Measurements from ENCODE around the gene BNIPL.

The BNIPL gene

DNA sequence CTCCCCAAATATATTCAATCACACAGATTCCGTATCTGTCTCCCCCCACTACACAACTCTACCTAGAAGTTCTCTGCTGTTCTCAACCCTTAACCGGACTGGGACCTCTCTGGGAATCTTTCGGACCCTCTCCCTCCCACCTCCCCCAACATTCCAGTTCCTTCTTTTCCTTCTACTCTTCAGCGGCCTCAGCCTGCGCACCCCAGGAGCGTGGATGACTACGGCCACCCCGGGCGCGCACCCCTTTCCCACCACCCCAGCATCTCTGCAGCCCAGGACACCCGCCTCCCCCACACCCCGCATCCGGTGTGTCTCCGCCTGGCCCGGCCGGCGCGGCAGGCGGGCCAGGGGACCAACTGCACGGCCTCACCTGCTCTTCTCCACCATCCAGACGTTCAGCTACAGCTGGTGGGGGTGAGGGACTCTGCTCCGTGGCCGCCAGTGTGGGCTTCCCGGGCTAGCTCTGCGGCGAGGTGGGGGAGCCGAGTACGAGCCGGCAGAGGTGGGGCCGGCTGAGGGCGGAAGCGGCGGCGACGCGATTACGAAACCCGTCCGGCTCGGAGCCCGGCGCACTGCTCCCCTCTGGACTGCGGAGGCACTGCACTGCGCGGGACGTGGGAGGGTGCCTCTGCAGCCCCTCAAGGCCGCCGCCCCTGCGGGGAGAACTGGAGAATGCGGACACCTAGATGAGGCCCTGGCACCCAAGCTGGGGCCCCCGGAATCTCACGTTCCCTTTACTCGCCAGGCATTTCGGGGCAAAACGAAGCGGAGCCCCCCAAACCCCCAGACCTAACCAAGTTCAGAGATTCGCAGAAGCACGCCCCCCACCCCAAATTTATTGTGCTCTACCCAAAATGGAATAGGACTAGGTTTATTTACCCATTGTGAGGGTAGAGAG lies 23.0 kb downstream of the BNIPL start, which contains the start of gene CDC42SE1:
Gene CDC42SE1 (minus strand): TSS at position 514 of the 898 bp plus-strand sequence. CDS start 3,892 bp downstream, outside the sequence.
- H3K4me3 ChIP-seq (ENCODE audit: severe bottlenecking), result peak within 1 kb of the TSS; percentile 68
- H3K27ac ChIP-seq (ENCODE audit: poor library complexity, severe bottlenecking), result peak within 1 kb of the TSS; percentile 90
- peaks cover 42% of the 10 kb centered on the region for H3K4me1 ChIP-seq (ENCODE audit: insufficient read depth, poor library complexity, severe bottlenecking)
- peak; percentile 69 for DNase-seq (ENCODE audit: low spot score)
- H3K27me3 ChIP-seq (ENCODE audit: insufficient read depth, poor library complexity, severe bottlenecking), result no peaks in the 10 kb centered on the region
- TF ChIP-seq, protein P1, sequence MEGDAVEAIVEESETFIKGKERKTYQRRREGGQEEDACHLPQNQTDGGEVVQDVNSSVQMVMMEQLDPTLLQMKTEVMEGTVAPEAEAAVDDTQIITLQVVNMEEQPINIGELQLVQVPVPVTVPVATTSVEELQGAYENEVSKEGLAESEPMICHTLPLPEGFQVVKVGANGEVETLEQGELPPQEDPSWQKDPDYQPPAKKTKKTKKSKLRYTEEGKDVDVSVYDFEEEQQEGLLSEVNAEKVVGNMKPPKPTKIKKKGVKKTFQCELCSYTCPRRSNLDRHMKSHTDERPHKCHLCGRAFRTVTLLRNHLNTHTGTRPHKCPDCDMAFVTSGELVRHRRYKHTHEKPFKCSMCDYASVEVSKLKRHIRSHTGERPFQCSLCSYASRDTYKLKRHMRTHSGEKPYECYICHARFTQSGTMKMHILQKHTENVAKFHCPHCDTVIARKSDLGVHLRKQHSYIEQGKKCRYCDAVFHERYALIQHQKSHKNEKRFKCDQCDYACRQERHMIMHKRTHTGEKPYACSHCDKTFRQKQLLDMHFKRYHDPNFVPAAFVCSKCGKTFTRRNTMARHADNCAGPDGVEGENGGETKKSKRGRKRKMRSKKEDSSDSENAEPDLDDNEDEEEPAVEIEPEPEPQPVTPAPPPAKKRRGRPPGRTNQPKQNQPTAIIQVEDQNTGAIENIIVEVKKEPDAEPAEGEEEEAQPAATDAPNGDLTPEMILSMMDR (IDR thresholded peaks at IDR 0.05; ENCODE audit: poor library complexity, severe bottlenecking), result peak; percentile 83
- ATAC-seq (ENCODE audit: low read depth), result peak; percentile 77
- no peaks in the 10 kb centered on the region for H3K9me3 ChIP-seq (ENCODE audit: severe bottlenecking)
- H3K36me3 ChIP-seq (ENCODE audit: low read depth), result peaks cover 42% of the 10 kb centered on the region

DNA sequence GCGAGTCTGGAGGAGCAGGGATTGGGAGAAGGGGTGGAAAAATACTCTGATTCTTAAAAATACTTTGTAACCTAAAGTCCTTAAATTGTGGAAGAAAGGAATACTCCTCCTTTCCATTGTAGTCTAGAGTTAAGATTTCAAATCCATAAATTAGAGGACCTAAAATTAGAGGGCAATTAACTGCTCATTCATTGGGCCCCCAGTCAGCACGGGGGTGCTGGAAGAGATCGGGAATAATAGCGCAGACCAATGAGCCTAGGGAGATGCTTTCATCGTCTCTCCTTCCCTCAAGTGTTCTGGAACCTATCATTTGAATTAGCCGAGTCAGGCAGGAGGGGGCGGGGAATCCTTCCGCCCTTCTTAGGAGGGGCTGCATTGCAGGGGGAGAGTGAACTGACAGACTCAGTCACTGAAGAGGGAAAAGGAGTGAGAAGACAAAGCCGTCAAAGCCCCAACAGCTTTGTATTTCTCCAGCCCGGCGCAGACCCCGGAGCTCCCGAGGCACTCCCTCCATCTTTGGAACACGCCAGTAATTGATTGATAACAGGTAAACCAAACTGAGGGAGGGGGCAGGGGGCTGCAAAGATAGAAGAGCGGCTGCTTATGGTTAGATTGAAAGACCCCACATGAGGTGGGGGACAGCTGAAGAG lies 23.7 kb downstream of the BNIPL start, which contains the start of gene MLLT11:
Gene MLLT11 (plus strand): TSS at position 391 of the 650 bp plus-strand sequence. CDS start 6,828 bp downstream, outside the sequence.
- H3K4me1 ChIP-seq (ENCODE audit: insufficient read depth, poor library complexity, severe bottlenecking), result peaks cover 42% of the 10 kb centered on the region
- H3K4me3 ChIP-seq (ENCODE audit: severe bottlenecking), result peak within 1 kb of the TSS; percentile 68
- DNase-seq (ENCODE audit: low spot score) (no peak), ATAC-seq (ENCODE audit: low read depth) (peak; percentile 35)
- peaks cover 34% of the 10 kb centered on the region for H3K36me3 ChIP-seq (ENCODE audit: low read depth)
- H3K27me3 ChIP-seq (ENCODE audit: insufficient read depth, poor library complexity, severe bottlenecking), result no peaks in the 10 kb centered on the region
- TF ChIP-seq, protein P1 (IDR thresholded peaks at IDR 0.05; ENCODE audit: poor library complexity, severe bottlenecking), result no peak
- H3K9me3 ChIP-seq (ENCODE audit: severe bottlenecking), result no peaks in the 10 kb centered on the region
- H3K27ac ChIP-seq (ENCODE audit: poor library complexity, severe bottlenecking), result peak within 1 kb of the TSS; percentile 90

DNA sequence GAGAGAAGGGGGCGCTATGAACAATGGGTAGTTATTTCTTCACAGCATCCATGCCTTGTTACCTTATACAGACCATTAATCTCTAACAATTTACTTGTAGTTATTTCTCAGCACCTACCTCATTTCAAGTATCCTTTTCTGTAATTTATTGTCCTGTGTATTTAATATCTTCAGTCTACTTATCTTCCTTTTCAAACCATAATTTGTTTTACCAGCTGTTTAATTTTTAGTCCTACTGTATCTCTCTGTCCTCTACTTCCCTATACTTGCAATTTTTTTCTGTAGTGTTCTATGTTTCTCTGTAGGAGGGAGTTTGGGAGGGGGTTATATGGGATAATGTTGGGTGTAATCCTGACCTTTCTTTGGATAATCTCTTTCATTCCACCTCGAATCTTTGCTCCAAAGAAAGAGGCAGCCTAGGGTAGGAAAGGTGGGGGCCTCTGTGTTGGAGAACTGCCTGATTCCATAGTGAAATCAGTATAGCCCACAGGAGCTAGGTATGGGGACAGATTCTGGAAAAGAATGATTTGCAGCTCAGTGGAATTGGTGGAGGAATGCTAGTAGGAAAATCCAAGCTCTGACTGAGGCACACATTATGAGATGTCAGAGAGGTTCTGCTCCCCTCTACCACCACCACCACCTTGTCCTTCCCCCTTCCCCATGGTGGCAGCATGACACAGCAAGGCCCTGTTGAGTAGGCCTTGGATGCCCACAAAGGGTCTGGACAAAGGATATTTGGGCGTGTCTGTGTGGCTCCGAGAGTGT lies 24.5 kb downstream of the BNIPL start:
- no peaks in the 10 kb centered on the region for H3K27me3 ChIP-seq (ENCODE audit: insufficient read depth, poor library complexity, severe bottlenecking)
- H3K4me1 ChIP-seq (ENCODE audit: insufficient read depth, poor library complexity, severe bottlenecking), result peaks cover 37% of the 10 kb centered on the region
- peaks cover 27% of the 10 kb centered on the region for H3K36me3 ChIP-seq (ENCODE audit: low read depth)
- peak overlapping the region; percentile 90 for H3K27ac ChIP-seq (ENCODE audit: poor library complexity, severe bottlenecking)
- DNase-seq (ENCODE audit: low spot score), result no peak
- TF ChIP-seq, protein P1 (IDR thresholded peaks at IDR 0.05; ENCODE audit: poor library complexity, severe bottlenecking), result no peak
- H3K4me3 ChIP-seq (ENCODE audit: severe bottlenecking), result peak overlapping the region; percentile 68
- ATAC-seq (ENCODE audit: low read depth), result no peak
- H3K9me3 ChIP-seq (ENCODE audit: severe bottlenecking), result no peaks in the 10 kb centered on the region

DNA sequence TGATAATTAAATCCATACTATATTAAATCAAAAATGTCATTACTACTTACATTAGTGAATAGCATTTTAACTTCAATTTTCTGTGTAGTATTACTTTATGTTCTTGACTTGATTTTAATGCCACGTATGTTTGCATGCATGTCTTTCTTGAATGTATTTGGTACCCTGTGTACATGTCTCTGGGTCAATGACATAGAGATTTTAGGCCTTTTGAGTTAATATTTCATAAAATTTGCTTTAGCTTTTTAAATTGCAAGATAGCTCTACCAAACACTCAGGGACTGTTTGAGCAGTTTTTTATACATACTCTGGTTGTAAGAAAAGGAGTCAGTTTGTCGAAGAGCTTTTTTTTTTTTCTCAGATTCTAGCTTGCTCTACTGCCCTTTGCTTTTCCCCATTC lies 25.3 kb downstream of the BNIPL start:
- no peak for ATAC-seq (ENCODE audit: low read depth)
- TF ChIP-seq, protein P1 (IDR thresholded peaks at IDR 0.05; ENCODE audit: poor library complexity, severe bottlenecking), result no peak
- H3K4me1 ChIP-seq (ENCODE audit: insufficient read depth, poor library complexity, severe bottlenecking), result peaks cover 29% of the 10 kb centered on the region

More for the DNA sequence above, 25.3 kb downstream of the BNIPL start:
- peaks cover 18% of the 10 kb centered on the region for H3K36me3 ChIP-seq (ENCODE audit: low read depth)
- no peak overlapping the region for H3K27ac ChIP-seq (ENCODE audit: poor library complexity, severe bottlenecking)
- no peaks in the 10 kb centered on the region for H3K9me3 ChIP-seq (ENCODE audit: severe bottlenecking)
- no peak overlapping the region for H3K4me3 ChIP-seq (ENCODE audit: severe bottlenecking)
- H3K27me3 ChIP-seq (ENCODE audit: insufficient read depth, poor library complexity, severe bottlenecking), result no peaks in the 10 kb centered on the region
- no peak for DNase-seq (ENCODE audit: low spot score)

Data from RWPE2 (cell line).